HL-60 (cell line): ENCODE data around the gene HRG.

Experiments used
- DNase-seq, 2 experiments: peaks; one replicate each; pipeline ENCODE4 v3.0.0-alpha.2; 2010 to 2020; ENCODE audit warnings: low read depth in 1 of 2, low spot score in 1 of 2
- H3K27ac ChIP-seq: fragments of 250-450 bp; sonication (Bioruptor Pico); replicated peaks from 2 replicates; pipeline ENCODE4 v1.5.1; 2020; ENCODE audit warnings: mild to moderate bottlenecking, moderate library complexity
- H3K27me3 ChIP-seq: fragments of 250-450 bp; sonication (Bioruptor Pico); 2 replicates; pipeline ENCODE4 v1.5.1; 2021; ENCODE audit warnings: mild to moderate bottlenecking, moderate library complexity; ENCODE audit not compliant: insufficient read depth, poor library complexity, severe bottlenecking
- H3K4me3 ChIP-seq: replicated peaks from 2 replicates; pipeline ENCODE4 v1.5.1; 2011; ENCODE audit warnings: mild to moderate bottlenecking, control low read depth, low read length; ENCODE audit not compliant: insufficient read depth
- GABPA ChIP-seq: IDR thresholded peaks from 2 replicates; pipeline ENCODE4 v1.6.1; 2012; ENCODE audit warnings: low read depth
- POLR2AphosphoS5 ChIP-seq: IDR thresholded peaks from 2 replicates; pipeline ENCODE4 v1.6.1; 2012; ENCODE audit warnings: low read depth
- SPI1 ChIP-seq: IDR thresholded peaks from 2 replicates; pipeline ENCODE4 v1.6.1; 2012; ENCODE audit warnings: low read depth, mild to moderate bottlenecking, borderline replicate concordance
- TF ChIP-seq, protein P1 (sequence below): IDR thresholded peaks from one replicate; pipeline ENCODE4 v1.5.1; 2011; ENCODE audit warnings: low read length, control low read depth, inconsistent platforms; ENCODE audit not compliant: insufficient read depth
- TF ChIP-seq, protein P2 (sequence below): IDR thresholded peaks from 2 replicates; pipeline ENCODE4 v1.6.1; 2012; ENCODE audit warnings: low read depth; ENCODE audit not compliant: insufficient replicate concordance

HRG gene

DNA sequence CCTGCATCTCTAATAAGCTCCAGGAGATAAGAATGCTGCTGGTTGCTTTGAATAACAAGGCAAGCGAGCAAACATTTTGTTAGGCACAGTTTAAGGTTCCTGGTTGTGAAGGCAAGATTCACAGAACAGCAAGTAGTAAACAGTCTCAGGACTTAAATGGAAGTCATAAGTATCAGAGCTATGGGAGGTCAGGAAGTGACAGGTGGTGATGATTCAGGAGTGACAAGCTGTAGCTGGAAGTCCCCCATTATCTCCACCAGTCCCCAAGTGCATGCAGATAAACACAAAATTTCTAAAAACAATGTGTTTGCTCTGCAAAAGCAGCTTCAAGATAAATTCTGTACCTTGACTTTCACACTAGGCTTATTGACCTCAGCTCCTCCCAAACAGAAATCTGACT is 22.3 kb upstream of the HRG start:
- TF ChIP-seq, protein P1, sequence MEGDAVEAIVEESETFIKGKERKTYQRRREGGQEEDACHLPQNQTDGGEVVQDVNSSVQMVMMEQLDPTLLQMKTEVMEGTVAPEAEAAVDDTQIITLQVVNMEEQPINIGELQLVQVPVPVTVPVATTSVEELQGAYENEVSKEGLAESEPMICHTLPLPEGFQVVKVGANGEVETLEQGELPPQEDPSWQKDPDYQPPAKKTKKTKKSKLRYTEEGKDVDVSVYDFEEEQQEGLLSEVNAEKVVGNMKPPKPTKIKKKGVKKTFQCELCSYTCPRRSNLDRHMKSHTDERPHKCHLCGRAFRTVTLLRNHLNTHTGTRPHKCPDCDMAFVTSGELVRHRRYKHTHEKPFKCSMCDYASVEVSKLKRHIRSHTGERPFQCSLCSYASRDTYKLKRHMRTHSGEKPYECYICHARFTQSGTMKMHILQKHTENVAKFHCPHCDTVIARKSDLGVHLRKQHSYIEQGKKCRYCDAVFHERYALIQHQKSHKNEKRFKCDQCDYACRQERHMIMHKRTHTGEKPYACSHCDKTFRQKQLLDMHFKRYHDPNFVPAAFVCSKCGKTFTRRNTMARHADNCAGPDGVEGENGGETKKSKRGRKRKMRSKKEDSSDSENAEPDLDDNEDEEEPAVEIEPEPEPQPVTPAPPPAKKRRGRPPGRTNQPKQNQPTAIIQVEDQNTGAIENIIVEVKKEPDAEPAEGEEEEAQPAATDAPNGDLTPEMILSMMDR: no peak
- TF ChIP-seq GABPA (no peak), SPI1 (no peak), POLR2AphosphoS5 (no peak)
- TF ChIP-seq, protein P2, sequence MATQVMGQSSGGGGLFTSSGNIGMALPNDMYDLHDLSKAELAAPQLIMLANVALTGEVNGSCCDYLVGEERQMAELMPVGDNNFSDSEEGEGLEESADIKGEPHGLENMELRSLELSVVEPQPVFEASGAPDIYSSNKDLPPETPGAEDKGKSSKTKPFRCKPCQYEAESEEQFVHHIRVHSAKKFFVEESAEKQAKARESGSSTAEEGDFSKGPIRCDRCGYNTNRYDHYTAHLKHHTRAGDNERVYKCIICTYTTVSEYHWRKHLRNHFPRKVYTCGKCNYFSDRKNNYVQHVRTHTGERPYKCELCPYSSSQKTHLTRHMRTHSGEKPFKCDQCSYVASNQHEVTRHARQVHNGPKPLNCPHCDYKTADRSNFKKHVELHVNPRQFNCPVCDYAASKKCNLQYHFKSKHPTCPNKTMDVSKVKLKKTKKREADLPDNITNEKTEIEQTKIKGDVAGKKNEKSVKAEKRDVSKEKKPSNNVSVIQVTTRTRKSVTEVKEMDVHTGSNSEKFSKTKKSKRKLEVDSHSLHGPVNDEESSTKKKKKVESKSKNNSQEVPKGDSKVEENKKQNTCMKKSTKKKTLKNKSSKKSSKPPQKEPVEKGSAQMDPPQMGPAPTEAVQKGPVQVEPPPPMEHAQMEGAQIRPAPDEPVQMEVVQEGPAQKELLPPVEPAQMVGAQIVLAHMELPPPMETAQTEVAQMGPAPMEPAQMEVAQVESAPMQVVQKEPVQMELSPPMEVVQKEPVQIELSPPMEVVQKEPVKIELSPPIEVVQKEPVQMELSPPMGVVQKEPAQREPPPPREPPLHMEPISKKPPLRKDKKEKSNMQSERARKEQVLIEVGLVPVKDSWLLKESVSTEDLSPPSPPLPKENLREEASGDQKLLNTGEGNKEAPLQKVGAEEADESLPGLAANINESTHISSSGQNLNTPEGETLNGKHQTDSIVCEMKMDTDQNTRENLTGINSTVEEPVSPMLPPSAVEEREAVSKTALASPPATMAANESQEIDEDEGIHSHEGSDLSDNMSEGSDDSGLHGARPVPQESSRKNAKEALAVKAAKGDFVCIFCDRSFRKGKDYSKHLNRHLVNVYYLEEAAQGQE: no peak
- DNase-seq: no peak
- Histone ChIP-seq H3K4me3 (no peak overlapping the region), H3K27ac (no peak overlapping the region), H3K27me3 (peaks cover 14% of the 10 kb centered on the region)

DNA sequence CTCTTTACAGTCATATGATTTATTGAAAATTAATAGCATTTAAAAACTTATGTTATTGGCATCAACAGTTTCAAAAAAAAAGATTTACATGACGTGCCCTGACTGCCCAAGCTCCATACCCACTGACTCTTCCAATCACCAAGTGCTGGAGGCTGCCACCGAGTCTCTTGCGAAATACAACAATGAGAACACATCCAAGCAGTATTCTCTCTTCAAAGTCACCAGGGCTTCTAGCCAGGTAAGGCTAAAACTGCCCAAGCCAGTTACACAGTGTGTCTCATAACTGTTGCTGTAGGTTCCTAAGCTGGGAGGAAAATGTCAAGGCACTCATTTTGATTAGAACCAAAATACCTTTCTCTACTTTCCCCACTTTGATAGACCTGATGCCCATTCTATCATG is 21.1 kb upstream of the HRG start:
- no peak overlapping the region for H3K4me3 ChIP-seq
- DNase-seq: no peak

DNA sequence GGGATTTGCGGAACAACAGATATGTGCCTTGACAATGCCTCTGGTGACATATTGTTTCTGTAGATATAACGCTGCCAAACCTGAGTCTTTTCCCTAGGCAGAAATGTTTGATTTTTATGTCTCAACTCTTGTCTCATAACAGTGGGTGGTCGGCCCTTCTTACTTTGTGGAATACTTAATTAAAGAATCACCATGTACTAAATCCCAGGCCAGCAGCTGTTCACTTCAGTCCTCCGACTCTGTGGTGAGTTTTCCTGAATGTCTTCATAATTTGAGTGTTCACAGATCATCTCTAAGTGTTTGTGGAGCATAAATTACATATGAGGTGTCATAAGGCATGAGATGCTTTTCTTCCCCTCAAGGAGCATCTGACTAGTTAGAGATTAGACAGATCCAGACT is 19.7 kb upstream of the HRG start:
- no peak for TF ChIP-seq SPI1
- TF ChIP-seq, protein P1: no peak
- TF ChIP-seq, protein P2: no peak
- TF ChIP-seq GABPA: no peak
- no peak for TF ChIP-seq POLR2AphosphoS5
- no peak overlapping the region for H3K4me3 ChIP-seq
- DNase-seq: no peak
- H3K27me3 ChIP-seq: peaks cover 14% of the 10 kb centered on the region
- H3K27ac ChIP-seq: no peak overlapping the region

More for the DNA sequence above, 21.1 kb upstream of the HRG start:
- TF ChIP-seq POLR2AphosphoS5 (no peak), SPI1 (no peak), GABPA (no peak)
- TF ChIP-seq, protein P1: no peak
- TF ChIP-seq, protein P2: no peak
- peaks cover 14% of the 10 kb centered on the region for H3K27me3 ChIP-seq
- no peak overlapping the region for H3K27ac ChIP-seq
